Left ventricle myocardium inferior (tissue), 1 donor: Measurements from ENCODE around the gene PNPO. TPM values are rescaled to one million over a fixed set of nuclear protein-coding genes. Genes with fewer than 3 reads are reported as not detected.

ENCODE experiments used
- DNase-seq: peaks from one replicate; pipeline ENCODE4 v3.0.0-alpha.2; 2020
- H3K27ac ChIP-seq: fragments of 200-600 bp; replicated peaks from 2 replicates; pipeline ENCODE4 v1.8.0; 2021
- H3K27me3 ChIP-seq: fragments of 200-600 bp; 2 replicates; pipeline ENCODE4 v1.8.0; 2021; ENCODE audit warnings: low read depth
- H3K36me3 ChIP-seq: fragments of 200-600 bp; 2 replicates; pipeline ENCODE4 v1.8.0; 2021
- H3K4me1 ChIP-seq: fragments of 200-600 bp; 2 replicates; pipeline ENCODE4 v1.8.0; 2021
- H3K4me3 ChIP-seq: fragments of 200-600 bp; 2 replicates; pipeline ENCODE4 v1.8.0; 2021; ENCODE audit warnings: mild to moderate bottlenecking, moderate library complexity
- H3K9me3 ChIP-seq: fragments of 200-600 bp; replicated peaks from 2 replicates; pipeline ENCODE4 v1.8.0; 2021
- CTCF ChIP-seq: fragments of 200-600 bp; IDR thresholded peaks from 2 replicates; pipeline ENCODE4 v1.8.0; 2021; ENCODE audit warnings: antibody characterized with exemption, mild to moderate bottlenecking, borderline replicate concordance
- intact Hi-C: fragments of 100-400 bp; cut with micrococcal nuclease; formaldehyde crosslinking; loops from one replicate; pipeline ENCODE4 v1.11.0; 2022
- total RNA-seq: library from RNA; stranded (reverse); fragmentation: NEBNext Ultra II Directional; extraction: Animal tissue kit (Norgen Biotek cat#: 25700); gene quantifications from one replicate; pipeline ENCODE4 v1.2.1, GENCODE V29; 2021
- donor health status: DM: no; HTN: yes; CAD: no; lungs with severe emphysema.

Gene PNPO
- total RNA-seq, 1 donor from 2014 or later: 25.3 TPM

GRCh38 chr17:47957591-47958490 is 16.5 kb downstream of the PNPO start, which contains the start of gene PRR15L:
Gene PRR15L, minus strand, starts transcription at chr17:47957883. Its CDS starts 4,649 bp downstream, at chr17:47953234.
- Histone ChIP-seq H3K4me1 (no peaks in the 10 kb centered on the region), H3K27ac (no peak within 1 kb of the TSS), H3K27me3 (no peaks in the 10 kb centered on the region), H3K4me3 (no peak within 1 kb of the TSS), H3K9me3 (no peaks in the 10 kb centered on the region), H3K36me3 (no peaks in the 10 kb centered on the region)
- TF ChIP-seq CTCF: no peak
- intact Hi-C loops: loop anchor here (10.0 kb wide), 1 partner anchor 73 kb away; no protein-coding TSS in a partner anchor
- DNase-seq: no peak

- H3K36me3 ChIP-seq: no peaks in the 10 kb centered on the region
- no peaks in the 10 kb centered on the region for H3K9me3 ChIP-seq
- H3K27me3 ChIP-seq: no peaks in the 10 kb centered on the region
- H3K4me1 ChIP-seq: no peaks in the 10 kb centered on the region
- H3K4me3 ChIP-seq: no peak overlapping the region
- no peak overlapping the region for H3K27ac ChIP-seq
- TF ChIP-seq CTCF: no peak
- intact Hi-C loops: loop anchor here (10.0 kb wide), 1 partner anchor 75 kb away; no protein-coding TSS in a partner anchor
- DNase-seq: no peak
Observed at GRCh38 chr17:47959825-47960655, 18.7 kb downstream of the PNPO start.

GRCh38 chr17:47961406-47961805 is 20.0 kb downstream of the PNPO start:
- H3K27me3 ChIP-seq: no peaks in the 10 kb centered on the region
- no peak overlapping the region for H3K4me3 ChIP-seq
- no peaks in the 10 kb centered on the region for H3K36me3 ChIP-seq
- intact Hi-C loops: no loop called here
- no peak for TF ChIP-seq CTCF
- no peak overlapping the region for H3K27ac ChIP-seq
- H3K9me3 ChIP-seq: no peaks in the 10 kb centered on the region
- no peaks in the 10 kb centered on the region for H3K4me1 ChIP-seq
- DNase-seq: no peak

- no peaks in the 10 kb centered on the region for H3K4me1 ChIP-seq
- H3K4me3 ChIP-seq: no peak overlapping the region
- no peaks in the 10 kb centered on the region for H3K9me3 ChIP-seq
- H3K27me3 ChIP-seq: no peaks in the 10 kb centered on the region
- no peak for TF ChIP-seq CTCF
- no peak overlapping the region for H3K27ac ChIP-seq
- no peak for DNase-seq
- intact Hi-C loops: no loop called here
- H3K36me3 ChIP-seq: no peaks in the 10 kb centered on the region
Observed at GRCh38 chr17:47962901-47963300, 21.5 kb downstream of the PNPO start.

GRCh38 chr17:47964856-47965255 is 23.5 kb downstream of the PNPO start:
- DNase-seq: no peak
- intact Hi-C loops: no loop called here
- TF ChIP-seq CTCF: no peak
- Histone ChIP-seq H3K27me3 (no peaks in the 10 kb centered on the region), H3K9me3 (no peaks in the 10 kb centered on the region), H3K36me3 (no peaks in the 10 kb centered on the region), H3K4me3 (no peak overlapping the region), H3K27ac (no peak overlapping the region), H3K4me1 (no peaks in the 10 kb centered on the region)
